GM06990 (cell line): ENCODE results near the gene PSORS1C1.

Source experiments
- DNase-seq: peaks from one replicate; pipeline ENCODE4 v3.0.0-alpha.2; 2011; ENCODE audit not compliant: insufficient read length; ENCODE audit errors: extremely low read depth
- H3K27me3 ChIP-seq: replicated peaks from 2 replicates; pipeline ENCODE4 v1.6.0; 2011; ENCODE audit warnings: low read length; ENCODE audit not compliant: control insufficient read depth, insufficient read depth
- H3K36me3 ChIP-seq: 2 replicates; pipeline ENCODE4 v1.5.1; 2011; ENCODE audit warnings: low read length; ENCODE audit not compliant: control insufficient read depth, insufficient read depth
- H3K4me3 ChIP-seq: replicated peaks from 2 replicates; pipeline ENCODE4 v1.5.1; 2011; ENCODE audit warnings: low read depth, mild to moderate bottlenecking, control low read depth, low read length
- TF ChIP-seq, protein P1 (sequence below): IDR thresholded peaks from 2 replicates; pipeline ENCODE4 v1.5.1; 2011; ENCODE audit warnings: low read length, control low read depth, mild to moderate bottlenecking, inconsistent platforms; ENCODE audit not compliant: insufficient read depth, poor library complexity, severe bottlenecking

The PSORS1C1 gene

GRCh38 chr6:31171931-31172905 is 57.6 kb downstream of the PSORS1C1 start:
- no peak overlapping the region for H3K4me3 ChIP-seq
- H3K36me3 ChIP-seq: no peaks in the 10 kb centered on the region
- no peaks in the 10 kb centered on the region for H3K27me3 ChIP-seq
- DNase-seq: no peak
- TF ChIP-seq, protein P1, sequence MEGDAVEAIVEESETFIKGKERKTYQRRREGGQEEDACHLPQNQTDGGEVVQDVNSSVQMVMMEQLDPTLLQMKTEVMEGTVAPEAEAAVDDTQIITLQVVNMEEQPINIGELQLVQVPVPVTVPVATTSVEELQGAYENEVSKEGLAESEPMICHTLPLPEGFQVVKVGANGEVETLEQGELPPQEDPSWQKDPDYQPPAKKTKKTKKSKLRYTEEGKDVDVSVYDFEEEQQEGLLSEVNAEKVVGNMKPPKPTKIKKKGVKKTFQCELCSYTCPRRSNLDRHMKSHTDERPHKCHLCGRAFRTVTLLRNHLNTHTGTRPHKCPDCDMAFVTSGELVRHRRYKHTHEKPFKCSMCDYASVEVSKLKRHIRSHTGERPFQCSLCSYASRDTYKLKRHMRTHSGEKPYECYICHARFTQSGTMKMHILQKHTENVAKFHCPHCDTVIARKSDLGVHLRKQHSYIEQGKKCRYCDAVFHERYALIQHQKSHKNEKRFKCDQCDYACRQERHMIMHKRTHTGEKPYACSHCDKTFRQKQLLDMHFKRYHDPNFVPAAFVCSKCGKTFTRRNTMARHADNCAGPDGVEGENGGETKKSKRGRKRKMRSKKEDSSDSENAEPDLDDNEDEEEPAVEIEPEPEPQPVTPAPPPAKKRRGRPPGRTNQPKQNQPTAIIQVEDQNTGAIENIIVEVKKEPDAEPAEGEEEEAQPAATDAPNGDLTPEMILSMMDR: no peak

- DNase-seq: no peak
- Histone ChIP-seq H3K4me3 (no peak overlapping the region), H3K27me3 (no peaks in the 10 kb centered on the region), H3K36me3 (no peaks in the 10 kb centered on the region)
- TF ChIP-seq, protein P1: no peak
These were observed 58.4 kb downstream of the PSORS1C1 start for GRCh38 chr6:31172973-31173384.

DNA sequence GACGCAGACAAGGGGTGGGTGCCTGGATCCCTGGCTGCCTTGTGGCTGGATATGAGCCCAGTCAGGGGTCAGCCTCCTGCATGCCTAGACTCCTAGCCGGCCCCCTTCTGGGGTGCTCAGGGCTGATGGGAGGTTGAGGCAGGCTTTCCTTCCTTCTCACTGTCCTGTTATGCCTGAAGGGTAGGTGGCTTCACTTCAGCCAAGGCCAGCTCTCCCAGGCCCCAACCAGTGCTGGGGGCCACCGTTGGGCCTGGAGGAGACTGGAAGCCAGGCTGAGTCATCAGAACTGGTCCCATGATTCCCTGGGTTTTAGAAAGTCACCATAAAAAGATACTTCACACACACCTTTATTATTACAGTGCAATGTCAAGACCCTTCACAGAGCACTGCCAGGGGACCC is 58.8 kb downstream of the PSORS1C1 start:
- H3K36me3 ChIP-seq: no peaks in the 10 kb centered on the region
- no peak for DNase-seq
- no peaks in the 10 kb centered on the region for H3K27me3 ChIP-seq
- TF ChIP-seq, protein P1: no peak
- H3K4me3 ChIP-seq: no peak overlapping the region

- TF ChIP-seq, protein P1: no peak
These were observed 59.8 kb downstream of the PSORS1C1 start for GRCh38 chr6:31174378-31174777.

GRCh38 chr6:31175971-31176370 is 61.4 kb downstream of the PSORS1C1 start:
- Histone ChIP-seq H3K36me3 (no peaks in the 10 kb centered on the region), H3K27me3 (no peaks in the 10 kb centered on the region), H3K4me3 (no peak overlapping the region)
- TF ChIP-seq, protein P1: no peak
- DNase-seq: no peak

More at GRCh38 chr6:31174378-31174777, 59.8 kb downstream of the PSORS1C1 start:
- Histone ChIP-seq H3K36me3 (no peaks in the 10 kb centered on the region), H3K4me3 (no peak overlapping the region), H3K27me3 (no peaks in the 10 kb centered on the region)
- no peak for DNase-seq
